SK-N-MC (cell line): ENCODE measurements around the gene TRPV2.

Source experiments
- DNase-seq: peaks from one replicate; pipeline ENCODE4 v3.0.0-alpha.2; 2011; ENCODE audit warnings: low read depth, low spot score
- H3K27ac ChIP-seq: fragments of 200-600 bp; sonication (generic); 2 replicates; pipeline ENCODE4 v1.5.1; 2016; ENCODE audit warnings: mixed run types
- H3K36me3 ChIP-seq: fragments of 200-600 bp; sonication (generic); 2 replicates; pipeline ENCODE4 v1.6.1; 2017; ENCODE audit warnings: antibody characterized with exemption, low read length, mixed read lengths; ENCODE audit not compliant: insufficient read depth
- H3K4me3 ChIP-seq: fragments of 200-600 bp; sonication (generic); 2 replicates; pipeline ENCODE4 v1.5.1; 2016
- H3K9ac ChIP-seq: fragments of 200-600 bp; sonication (generic); 2 replicates; pipeline ENCODE4 v1.8.0; 2017; ENCODE audit warnings: mixed run types, mixed read lengths; ENCODE audit not compliant: insufficient read length
- H3K9me3 ChIP-seq: fragments of 200-600 bp; sonication (generic); 2 replicates; pipeline ENCODE4 v1.6.1; 2017; ENCODE audit warnings: low read depth, mild to moderate bottlenecking, antibody characterized with exemption, low read length, moderate library complexity, mixed read lengths
- EZH2 ChIP-seq: fragments of 200-600 bp; sonication (generic); IDR thresholded peaks from one replicate; pipeline ENCODE4 v1.6.1; 2017; ENCODE audit warnings: antibody characterized with exemption
- FOXP2 ChIP-seq: optimal IDR thresholded peaks from 2 replicates; pipeline ENCODE3; 2011; ENCODE audit warnings: mild to moderate bottlenecking, moderate library complexity; ENCODE audit not compliant: insufficient read depth; ENCODE audit errors: extremely low read length, control extremely low read depth
- POLR2AphosphoS5 ChIP-seq: IDR thresholded peaks from 2 replicates; pipeline ENCODE4 v1.6.1; 2012; ENCODE audit warnings: mild to moderate bottlenecking, low read depth, low read length, borderline replicate concordance

The TRPV2 gene

DNA sequence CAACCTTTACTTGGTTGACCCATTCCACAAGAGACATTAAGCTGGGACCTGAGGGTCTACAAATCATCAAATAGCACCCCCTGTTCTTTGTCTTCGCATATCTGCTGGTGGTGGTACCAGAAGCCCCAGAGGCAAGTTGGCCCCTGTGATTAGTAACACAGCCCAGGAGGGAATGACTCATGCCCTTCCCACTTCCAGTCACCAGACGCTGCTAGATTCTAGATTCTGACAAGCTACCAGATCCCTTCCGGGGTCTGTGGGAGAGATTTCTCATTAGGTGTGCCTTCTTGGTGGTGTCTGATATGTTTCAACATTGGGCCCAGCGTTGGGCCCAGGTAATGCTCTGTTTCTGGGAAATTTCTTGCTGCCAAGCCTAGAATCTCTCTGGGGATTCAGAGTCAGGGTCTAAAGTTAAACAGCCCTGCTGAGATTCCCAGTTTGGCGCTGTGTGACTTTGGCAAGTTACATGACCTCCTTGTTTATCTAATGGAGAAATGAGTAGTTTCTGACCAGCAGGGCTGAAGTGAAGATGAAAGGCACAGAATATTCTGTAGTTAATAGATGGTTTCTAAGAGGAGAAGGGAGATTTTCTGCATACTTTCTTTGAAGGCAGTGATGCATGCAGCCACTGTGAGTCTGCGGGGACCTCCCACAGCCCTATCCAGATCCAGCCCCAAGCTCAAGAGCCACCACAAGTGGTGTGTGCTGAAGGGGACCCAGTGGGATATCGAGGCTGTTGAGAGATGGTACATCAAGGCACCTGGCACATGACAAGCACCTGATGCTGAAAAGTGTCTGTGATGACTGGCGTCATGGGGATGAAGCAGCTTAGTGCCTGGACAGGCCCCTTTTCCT, 3.9 kb downstream of the TRPV2 start:
- H3K27ac ChIP-seq, result no peak overlapping the region
- H3K9ac ChIP-seq, result no peak overlapping the region
- H3K4me3 ChIP-seq, result no peak overlapping the region
- H3K9me3 ChIP-seq, result no peaks in the 10 kb centered on the region
- no peaks in the 10 kb centered on the region for H3K36me3 ChIP-seq
- no peak for DNase-seq
- TF ChIP-seq FOXP2, result no peak

DNA sequence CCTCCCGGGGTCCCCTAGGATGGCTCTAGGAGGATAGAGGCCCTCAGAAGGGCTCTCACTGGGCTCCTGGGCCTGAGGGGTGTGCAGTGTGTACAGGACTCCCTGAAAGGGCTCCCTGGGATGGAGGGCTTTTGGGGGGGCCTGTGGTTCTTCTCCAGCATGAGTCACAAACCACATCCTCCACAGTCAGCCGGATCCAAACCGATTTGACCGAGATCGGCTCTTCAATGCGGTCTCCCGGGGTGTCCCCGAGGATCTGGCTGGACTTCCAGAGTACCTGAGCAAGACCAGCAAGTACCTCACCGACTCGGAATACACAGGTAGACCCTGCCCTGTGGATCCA, 4.5 kb downstream of the TRPV2 start:
- DNase-seq, result no peak
- TF ChIP-seq EZH2 (no peak), FOXP2 (no peak), POLR2AphosphoS5 (no peak)
- Histone ChIP-seq H3K36me3 (no peaks in the 10 kb centered on the region), H3K9ac (no peak overlapping the region), H3K27ac (no peak overlapping the region), H3K9me3 (no peaks in the 10 kb centered on the region), H3K4me3 (no peak overlapping the region)

DNA sequence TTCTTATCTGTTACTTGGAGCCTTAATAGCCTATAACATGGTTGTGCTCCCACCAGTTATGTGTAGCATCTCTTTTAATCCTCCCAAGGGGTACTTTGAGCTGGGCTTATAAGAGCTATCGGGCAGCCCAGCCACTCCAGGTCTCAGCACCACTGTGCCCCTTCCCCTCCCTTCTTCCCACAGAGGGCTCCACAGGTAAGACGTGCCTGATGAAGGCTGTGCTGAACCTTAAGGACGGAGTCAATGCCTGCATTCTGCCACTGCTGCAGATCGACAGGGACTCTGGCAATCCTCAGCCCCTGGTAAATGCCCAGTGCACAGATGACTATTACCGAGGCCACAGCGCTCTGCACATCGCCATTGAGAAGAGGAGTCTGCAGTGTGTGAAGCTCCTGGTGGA, 7.0 kb downstream of the TRPV2 start:
- TF ChIP-seq EZH2, result no peak
- no peak for TF ChIP-seq FOXP2
- no peak for TF ChIP-seq POLR2AphosphoS5
- Histone ChIP-seq H3K9ac (no peak overlapping the region), H3K9me3 (no peaks in the 10 kb centered on the region), H3K4me3 (no peak overlapping the region), H3K27ac (no peak overlapping the region), H3K36me3 (no peaks in the 10 kb centered on the region)
- DNase-seq, result no peak

DNA sequence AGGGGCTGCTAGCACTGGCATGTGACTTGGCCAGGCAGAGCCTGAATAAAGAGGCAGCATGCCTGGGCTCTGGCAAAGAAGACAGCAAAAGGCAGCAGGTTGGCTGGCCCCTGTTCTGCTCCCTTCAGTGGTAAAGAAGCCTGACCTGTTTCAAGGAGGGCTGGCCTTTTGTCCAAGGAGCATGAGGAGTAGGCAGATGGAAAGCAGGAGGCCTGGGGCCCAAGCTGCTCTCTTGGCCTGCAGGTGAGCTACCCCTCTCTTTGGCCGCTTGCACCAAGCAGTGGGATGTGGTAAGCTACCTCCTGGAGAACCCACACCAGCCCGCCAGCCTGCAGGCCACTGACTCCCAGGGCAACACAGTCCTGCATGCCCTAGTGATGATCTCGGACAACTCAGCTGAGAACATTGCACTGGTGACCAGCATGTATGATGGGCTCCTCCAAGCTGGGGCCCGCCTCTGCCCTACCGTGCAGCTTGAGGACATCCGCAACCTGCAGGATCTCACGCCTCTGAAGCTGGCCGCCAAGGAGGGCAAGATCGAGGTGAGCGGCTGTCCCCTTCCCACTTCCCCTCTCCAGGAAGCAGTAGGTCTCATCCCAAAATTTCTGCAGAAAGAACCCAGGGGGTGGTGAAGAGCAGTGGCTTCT, 8.0 kb downstream of the TRPV2 start:
- no peak overlapping the region for H3K27ac ChIP-seq
- no peak overlapping the region for H3K9ac ChIP-seq
- no peak overlapping the region for H3K4me3 ChIP-seq
- H3K9me3 ChIP-seq, result no peaks in the 10 kb centered on the region
- TF ChIP-seq POLR2AphosphoS5 (no peak), FOXP2 (no peak), EZH2 (no peak)
- no peak for DNase-seq
- H3K36me3 ChIP-seq, result no peaks in the 10 kb centered on the region

DNA sequence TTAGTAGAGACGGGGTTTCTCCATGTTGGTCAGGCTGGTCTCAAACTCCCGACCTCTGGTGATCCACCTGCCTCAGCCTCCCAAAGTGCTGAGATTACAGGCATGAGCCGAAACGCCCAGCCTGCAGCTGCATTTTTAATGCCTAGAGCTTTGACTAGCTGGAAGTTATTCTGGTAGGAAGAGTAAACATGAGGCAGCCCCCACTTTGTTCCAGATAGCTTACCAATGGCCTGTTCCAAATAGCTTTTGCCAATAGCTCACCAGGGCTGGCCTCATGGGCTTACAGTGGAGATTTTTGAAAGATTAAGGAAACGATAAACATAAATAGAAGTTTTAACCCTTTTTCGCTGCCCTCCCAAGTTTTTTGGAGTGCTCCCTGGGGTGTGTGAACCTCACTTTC, 9.8 kb downstream of the TRPV2 start:
- TF ChIP-seq POLR2AphosphoS5, result no peak
- TF ChIP-seq EZH2, result no peak
- no peak for TF ChIP-seq FOXP2
- H3K9ac ChIP-seq, result no peak overlapping the region
- no peak overlapping the region for H3K27ac ChIP-seq
- H3K4me3 ChIP-seq, result no peak overlapping the region
- H3K9me3 ChIP-seq, result no peaks in the 10 kb centered on the region
- no peak for DNase-seq
- no peaks in the 10 kb centered on the region for H3K36me3 ChIP-seq

DNA sequence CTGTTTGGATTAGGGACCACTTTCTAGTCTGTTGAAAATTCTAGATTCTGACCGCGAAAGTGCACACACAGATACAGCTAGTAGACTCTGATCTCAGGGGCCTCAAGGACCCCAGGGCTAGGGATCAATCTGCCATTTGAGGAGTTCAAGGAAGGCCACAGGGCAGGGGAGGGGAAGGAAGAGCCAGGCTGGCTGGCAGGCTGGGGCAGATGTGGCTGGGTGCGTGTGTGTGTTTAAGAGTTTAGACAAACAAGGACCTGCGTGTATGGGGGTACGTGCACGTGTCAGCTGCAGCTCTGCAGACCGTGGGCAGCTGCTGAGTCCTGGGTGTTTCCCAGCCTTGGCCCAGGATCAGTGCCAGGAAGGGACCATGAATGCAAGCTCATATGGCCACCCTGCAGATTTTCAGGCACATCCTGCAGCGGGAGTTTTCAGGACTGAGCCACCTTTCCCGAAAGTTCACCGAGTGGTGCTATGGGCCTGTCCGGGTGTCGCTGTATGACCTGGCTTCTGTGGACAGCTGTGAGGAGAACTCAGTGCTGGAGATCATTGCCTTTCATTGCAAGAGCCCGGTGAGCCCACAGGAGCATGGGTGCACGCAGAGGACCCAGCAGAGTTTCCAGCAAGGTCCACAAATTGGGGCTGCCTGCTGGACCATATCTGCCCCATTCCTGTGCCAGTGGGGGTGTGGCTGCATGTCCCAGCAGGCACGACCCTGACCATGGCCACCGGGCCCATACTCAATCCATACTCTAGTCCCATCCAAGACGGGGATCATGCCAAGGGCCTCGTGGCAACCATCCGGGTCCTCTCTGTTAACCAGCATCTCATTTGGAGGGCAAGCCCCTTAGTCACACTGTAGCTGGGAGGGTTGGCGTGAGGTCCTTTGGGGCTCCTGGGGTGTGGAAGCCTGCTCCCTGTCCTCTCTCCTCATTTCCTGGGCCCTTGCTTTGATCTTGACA, 10.6 kb downstream of the TRPV2 start:
- no peak overlapping the region for H3K27ac ChIP-seq
- no peaks in the 10 kb centered on the region for H3K36me3 ChIP-seq
- H3K4me3 ChIP-seq, result no peak overlapping the region
- no peak for DNase-seq
- no peak overlapping the region for H3K9ac ChIP-seq
- no peak for TF ChIP-seq POLR2AphosphoS5
- TF ChIP-seq FOXP2, result no peak
- TF ChIP-seq EZH2, result no peak
- no peaks in the 10 kb centered on the region for H3K9me3 ChIP-seq

DNA sequence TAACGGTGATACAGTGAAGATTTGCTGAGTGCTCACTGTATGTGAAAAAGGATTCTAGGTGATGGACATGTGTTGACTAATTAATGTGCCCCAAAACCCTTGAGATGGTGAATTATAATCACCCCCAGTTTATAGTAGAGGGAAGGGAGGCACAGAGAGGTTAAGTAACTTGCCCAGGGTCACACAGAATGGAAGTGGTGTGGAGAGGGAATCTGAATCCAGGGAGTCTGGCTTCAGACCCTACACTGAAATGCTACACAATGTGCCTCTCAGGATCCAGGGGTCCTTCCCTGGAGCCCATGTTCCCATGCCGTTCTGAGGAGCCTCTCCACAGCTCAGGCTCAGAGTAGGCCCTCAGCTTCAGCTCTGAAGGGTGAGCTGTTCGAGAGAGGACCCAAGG, 11.6 kb downstream of the TRPV2 start:
- no peak for DNase-seq
- Histone ChIP-seq H3K9me3 (no peaks in the 10 kb centered on the region), H3K9ac (no peak overlapping the region), H3K27ac (no peak overlapping the region), H3K4me3 (no peak overlapping the region), H3K36me3 (no peaks in the 10 kb centered on the region)
- TF ChIP-seq FOXP2 (no peak), EZH2 (no peak), POLR2AphosphoS5 (no peak)
